Mucosa of rectum (tissue), 2 donors: Measurements from ENCODE around the gene NCK2.

Experiments used
- H3K27ac ChIP-seq, 2 donors: one replicate each; pipeline ENCODE4 v1.7.0; 2013; ENCODE audit warnings: inconsistent platforms in 2 of 2, low read depth in 2 of 2, low read length in 2 of 2
- H3K27me3 ChIP-seq, 2 donors: one replicate each; pipeline ENCODE4 v1.7.0; 2013; ENCODE audit warnings: low read length in 2 of 2; ENCODE audit not compliant: control insufficient read depth in 2 of 2, insufficient read depth in 2 of 2
- H3K36me3 ChIP-seq, 2 donors: one replicate each; pipeline ENCODE4 v1.7.0; 2013; ENCODE audit warnings: low read length in 2 of 2; ENCODE audit not compliant: control insufficient read depth in 2 of 2, insufficient read depth in 2 of 2
- H3K4me1 ChIP-seq, 2 donors: one replicate each; pipeline ENCODE4 v1.7.0; 2013; ENCODE audit warnings: low read length in 2 of 2, mild to moderate bottlenecking in 1 of 2; ENCODE audit not compliant: control insufficient read depth in 2 of 2, insufficient read depth in 2 of 2
- H3K4me3 ChIP-seq, 2 donors: one replicate each; pipeline ENCODE4 v1.7.0; 2013; ENCODE audit warnings: low read length in 2 of 2
- H3K9ac ChIP-seq, 2 donors: one replicate each; pipeline ENCODE4 v1.7.0; 2013; ENCODE audit warnings: low read length in 2 of 2, low read depth in 1 of 2, mild to moderate bottlenecking in 1 of 2
- H3K9me3 ChIP-seq, 2 donors: one replicate each; pipeline ENCODE4 v1.7.0; 2013; ENCODE audit warnings: low read length in 2 of 2; ENCODE audit not compliant: control insufficient read depth in 2 of 2
- donor health status: healthy.
- donor health status: Normal muscosa, but diverticular disease.

Gene NCK2

DNA sequence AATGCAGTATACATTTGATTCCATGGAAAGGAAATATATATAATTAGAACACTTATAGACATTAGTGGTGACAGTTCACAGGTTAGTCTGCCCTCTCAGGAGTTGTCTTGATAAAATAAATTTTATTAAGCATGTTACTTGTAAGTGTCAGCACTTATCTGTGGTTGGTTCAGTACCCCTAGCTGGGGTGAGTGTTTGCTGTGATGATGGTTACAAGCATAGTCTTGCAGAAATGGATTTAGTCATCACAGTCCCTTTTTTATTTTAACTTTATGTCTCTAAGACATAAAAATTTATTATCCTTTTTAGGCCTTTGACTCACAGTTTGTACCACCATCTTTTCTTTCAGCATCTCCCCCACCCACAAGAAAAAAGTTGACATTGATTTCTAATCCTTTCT lies 52.1 kb downstream of the NCK2 start:
- Histone ChIP-seq H3K27ac (peak overlapping the region in 1 of 2 donors; percentile 52), H3K9me3 (no peaks in the 10 kb centered on the region), H3K4me3 (no peak overlapping the region), H3K4me1 (peaks cover 25 to 37% of the 10 kb centered on the region in 2 donors), H3K9ac (no peak overlapping the region), H3K27me3 (no peaks in the 10 kb centered on the region), H3K36me3 (peaks cover 1% of the 10 kb centered on the region in 2 donors)

DNA sequence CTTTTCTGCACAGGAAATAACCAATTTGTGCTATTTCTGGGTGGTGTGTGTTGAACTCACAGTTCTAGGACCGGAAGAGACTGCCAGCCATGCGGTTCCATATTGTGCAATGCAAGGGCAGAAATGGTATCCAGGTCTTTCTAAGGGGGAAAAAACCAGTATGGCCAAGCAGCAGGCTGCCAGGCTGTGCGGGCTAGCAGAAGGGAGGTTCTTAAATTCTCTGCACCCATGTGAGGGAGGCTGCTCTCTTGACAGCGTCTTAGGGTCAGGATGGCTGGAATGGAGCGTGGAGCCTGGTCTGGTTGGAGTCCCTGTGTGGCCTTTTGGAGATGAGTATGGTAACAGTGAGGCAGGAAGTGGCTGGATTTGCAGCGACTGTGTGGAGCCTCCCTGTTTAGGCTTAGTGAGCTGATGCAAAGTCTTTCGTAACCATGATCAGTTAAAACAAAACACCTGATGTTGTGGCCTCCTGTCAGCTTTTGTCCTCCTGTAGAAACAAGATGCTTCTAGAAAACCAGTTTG lies 52.6 kb downstream of the NCK2 start:
- Histone ChIP-seq H3K27ac (peak overlapping the region; percentile 50 to 54), H3K4me1 (peaks cover 28 to 37% of the 10 kb centered on the region in 2 donors), H3K27me3 (no peaks in the 10 kb centered on the region), H3K36me3 (peaks cover 2 to 3% of the 10 kb centered on the region in 2 donors), H3K9ac (peak overlapping the region in 1 of 2 donors; percentile 0), H3K9me3 (no peaks in the 10 kb centered on the region), H3K4me3 (no peak overlapping the region)

DNA sequence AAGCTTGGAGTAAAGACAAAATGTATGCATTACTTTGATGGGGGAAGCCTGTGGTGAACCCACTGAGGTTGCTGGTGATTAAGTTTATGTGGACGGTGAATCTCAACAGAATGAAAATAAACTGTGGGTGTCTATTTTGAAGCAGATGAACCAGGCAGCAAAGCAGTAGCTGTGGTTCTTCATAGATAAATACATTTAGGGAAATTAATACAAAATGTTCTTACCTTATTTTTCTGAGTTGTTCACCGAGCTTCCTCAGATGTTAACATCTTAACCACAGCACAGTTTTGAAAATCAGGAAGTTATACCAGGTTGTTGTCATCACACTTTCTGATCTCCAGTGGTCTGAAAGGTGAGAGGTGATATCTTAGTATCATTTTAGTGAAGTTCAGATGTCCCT lies 53.9 kb downstream of the NCK2 start:
- H3K27me3 ChIP-seq, result no peaks in the 10 kb centered on the region
- peaks cover 2 to 3% of the 10 kb centered on the region in 2 donors for H3K36me3 ChIP-seq
- H3K4me3 ChIP-seq, result no peak overlapping the region
- peaks cover 28 to 42% of the 10 kb centered on the region in 2 donors for H3K4me1 ChIP-seq
- H3K9ac ChIP-seq, result no peak overlapping the region
- H3K9me3 ChIP-seq, result no peaks in the 10 kb centered on the region
- peak overlapping the region; percentile 50 to 54 for H3K27ac ChIP-seq

DNA sequence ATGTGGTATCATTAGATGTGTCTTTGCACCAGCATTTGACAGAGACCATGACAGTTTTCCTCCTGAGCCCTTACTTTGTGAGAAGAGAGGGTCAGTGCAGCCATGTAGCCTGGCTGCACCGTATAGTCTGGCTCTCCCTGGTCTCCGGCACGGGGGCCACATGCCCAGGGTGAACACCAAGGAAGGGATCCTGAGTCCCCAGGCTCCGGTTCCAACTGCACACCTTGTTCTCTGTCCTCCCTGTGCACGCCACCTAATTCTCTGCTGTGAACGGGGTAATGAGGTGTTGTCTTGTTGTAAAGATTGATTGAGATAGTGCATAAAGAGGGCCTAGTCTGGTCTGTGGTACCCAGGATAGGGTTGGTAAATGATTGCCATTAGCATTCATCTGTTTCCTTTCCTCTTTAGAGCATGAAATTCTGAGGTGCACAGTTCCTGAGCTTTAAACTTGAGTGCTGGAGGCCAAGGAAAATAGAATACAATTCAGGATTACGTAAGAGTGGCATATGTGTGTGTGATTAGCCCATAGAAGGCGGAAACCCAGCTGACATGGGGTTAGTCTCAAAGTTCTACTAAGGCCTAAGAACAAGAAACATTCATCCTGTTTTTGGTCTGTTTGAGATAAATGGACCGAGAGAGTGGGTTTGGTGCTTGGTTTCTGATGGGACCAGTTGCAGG lies 55.5 kb downstream of the NCK2 start:
- no peak overlapping the region for H3K4me3 ChIP-seq

DNA sequence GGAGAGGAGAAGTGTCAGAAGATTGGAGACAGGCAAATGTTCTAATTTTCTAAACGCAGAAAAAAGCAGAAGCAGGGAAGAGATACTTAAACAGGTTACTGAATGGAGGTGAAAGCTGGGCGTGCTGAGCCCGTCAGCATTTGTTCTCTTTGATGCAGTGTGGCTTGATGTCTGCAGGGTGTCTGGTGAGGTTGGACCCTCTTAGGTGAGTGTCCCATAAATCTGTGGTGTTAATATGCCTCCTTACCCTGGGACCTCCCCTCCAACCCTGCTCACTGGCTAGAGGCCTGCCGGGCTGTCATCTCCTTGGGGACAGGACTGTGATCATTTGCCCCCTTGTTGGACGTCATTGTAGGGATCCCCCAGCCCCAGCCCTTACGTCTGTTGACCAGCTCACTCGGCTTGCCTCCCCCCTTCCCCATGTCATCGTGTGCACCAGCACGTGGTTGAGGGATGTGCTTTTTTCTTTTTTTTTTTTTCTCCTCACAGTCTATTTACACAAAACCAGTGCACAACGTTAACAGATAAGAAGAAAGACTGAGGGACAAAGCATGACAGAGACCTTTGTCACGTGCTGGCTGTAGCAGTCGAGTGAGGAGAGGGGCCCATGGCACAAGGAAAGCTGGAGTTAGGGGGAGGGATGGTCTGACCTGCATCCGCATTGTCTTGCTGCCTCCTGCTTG lies 56.4 kb downstream of the NCK2 start:
- H3K9me3 ChIP-seq, result no peaks in the 10 kb centered on the region
- peaks cover 2 to 3% of the 10 kb centered on the region in 2 donors for H3K36me3 ChIP-seq
- H3K27me3 ChIP-seq, result no peaks in the 10 kb centered on the region
- H3K27ac ChIP-seq, result no peak overlapping the region
- no peak overlapping the region for H3K4me3 ChIP-seq
- no peak overlapping the region for H3K9ac ChIP-seq
- H3K4me1 ChIP-seq, result peaks cover 16 to 36% of the 10 kb centered on the region in 2 donors

More for the DNA sequence above, 55.5 kb downstream of the NCK2 start:
- no peaks in the 10 kb centered on the region for H3K27me3 ChIP-seq
- peaks cover 2 to 3% of the 10 kb centered on the region in 2 donors for H3K36me3 ChIP-seq
- H3K27ac ChIP-seq, result peak overlapping the region in 1 of 2 donors; percentile 0
- no peaks in the 10 kb centered on the region for H3K9me3 ChIP-seq
- H3K9ac ChIP-seq, result no peak overlapping the region
- peaks cover 26 to 38% of the 10 kb centered on the region in 2 donors for H3K4me1 ChIP-seq

DNA sequence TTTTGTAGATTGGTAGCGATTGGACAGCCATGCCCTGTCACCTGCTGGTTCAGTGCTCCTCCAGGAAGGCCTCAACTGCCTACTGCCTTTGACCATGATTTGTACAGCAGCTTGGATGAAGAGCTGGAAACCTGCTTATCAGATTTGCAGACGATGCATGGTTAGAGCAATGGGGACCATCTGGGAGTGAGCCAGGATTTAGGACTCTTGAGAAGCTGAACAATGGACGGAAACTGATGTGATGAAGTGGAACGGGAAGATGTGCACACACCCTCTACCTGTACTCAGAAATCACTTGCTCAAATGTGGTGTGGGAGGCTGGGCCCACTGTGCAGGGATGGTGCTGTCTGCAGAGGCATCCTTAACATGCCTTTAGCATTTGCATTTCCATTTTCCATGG lies 57.2 kb downstream of the NCK2 start:
- peaks cover 13 to 27% of the 10 kb centered on the region in 2 donors for H3K4me1 ChIP-seq

DNA sequence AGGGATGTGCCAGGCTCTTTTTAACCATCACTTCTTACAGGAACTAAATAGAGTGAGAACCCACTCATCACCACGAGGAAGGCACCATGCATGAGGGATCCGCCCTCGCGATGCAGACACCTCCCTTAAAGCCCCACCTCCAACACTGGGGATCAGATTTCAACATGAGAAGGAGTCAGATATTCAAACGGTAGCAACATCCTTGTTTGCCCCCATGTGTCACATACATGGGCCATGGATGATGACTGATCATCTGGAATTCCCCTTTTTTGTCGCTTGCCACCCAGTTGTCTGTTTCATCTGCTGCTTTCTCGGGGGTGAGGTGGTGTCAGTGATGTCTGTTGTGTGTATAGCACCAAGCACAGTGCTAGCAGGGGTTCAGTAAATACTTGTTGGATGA lies 57.9 kb downstream of the NCK2 start:
- peaks cover 9 to 27% of the 10 kb centered on the region in 2 donors for H3K4me1 ChIP-seq
- peak overlapping the region in 1 of 2 donors; percentile 37 for H3K4me3 ChIP-seq
- H3K9ac ChIP-seq, result no peak overlapping the region
- H3K9me3 ChIP-seq, result no peaks in the 10 kb centered on the region
- H3K27ac ChIP-seq, result no peak overlapping the region
- no peaks in the 10 kb centered on the region for H3K27me3 ChIP-seq
- peaks cover 2 to 3% of the 10 kb centered on the region in 2 donors for H3K36me3 ChIP-seq

More for the DNA sequence above, 57.2 kb downstream of the NCK2 start:
- peaks cover 2 to 3% of the 10 kb centered on the region in 2 donors for H3K36me3 ChIP-seq
- peak overlapping the region in 1 of 2 donors; percentile 10 for H3K27ac ChIP-seq
- H3K9ac ChIP-seq, result no peak overlapping the region
- H3K4me3 ChIP-seq, result no peak overlapping the region
- no peaks in the 10 kb centered on the region for H3K9me3 ChIP-seq
- H3K27me3 ChIP-seq, result no peaks in the 10 kb centered on the region

DNA sequence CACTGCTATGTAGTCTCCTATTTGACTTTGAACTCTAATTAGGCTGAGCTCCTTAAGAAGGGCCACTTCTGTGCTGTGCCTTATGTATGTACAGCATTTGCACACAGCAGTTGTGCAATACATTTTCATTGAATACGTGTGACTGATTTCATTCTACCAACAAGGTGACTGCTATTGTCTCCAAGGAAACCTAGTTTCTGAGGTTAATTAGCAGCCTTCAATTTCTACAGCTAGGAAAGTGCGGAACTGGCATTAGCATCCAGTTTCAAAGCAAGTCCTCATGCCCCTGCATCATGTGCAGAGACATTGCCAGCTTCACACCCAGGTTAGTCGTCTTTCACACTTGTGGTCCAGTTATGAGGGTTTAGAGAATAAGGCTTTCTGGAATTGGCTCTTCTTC lies 58.6 kb downstream of the NCK2 start:
- Histone ChIP-seq H3K9me3 (no peaks in the 10 kb centered on the region), H3K36me3 (peaks cover 2 to 3% of the 10 kb centered on the region in 2 donors), H3K4me3 (no peak overlapping the region), H3K9ac (no peak overlapping the region), H3K27me3 (no peaks in the 10 kb centered on the region), H3K4me1 (peaks cover 9 to 23% of the 10 kb centered on the region in 2 donors), H3K27ac (no peak overlapping the region)

DNA sequence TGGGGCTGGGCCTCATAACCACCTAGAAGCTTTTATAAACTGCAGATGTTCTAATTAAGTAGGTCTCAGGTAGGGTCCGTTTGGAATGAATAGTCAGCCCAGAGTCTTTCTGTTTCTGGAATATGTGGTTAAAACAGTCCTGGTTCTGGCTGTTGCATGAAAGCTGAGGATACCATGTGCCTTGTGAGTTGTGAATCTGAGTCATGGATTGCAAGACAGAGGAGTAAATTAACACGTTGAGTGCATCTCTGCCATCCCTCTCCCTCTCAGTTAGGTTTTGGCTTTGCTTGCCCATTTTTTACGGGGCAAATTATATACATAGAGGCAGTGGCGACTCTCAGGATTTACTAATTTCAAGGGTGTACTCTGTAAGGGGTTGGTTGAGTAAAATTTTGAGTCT lies 59.1 kb downstream of the NCK2 start:
- Histone ChIP-seq H3K4me1 (peaks cover 5 to 23% of the 10 kb centered on the region in 2 donors), H3K27ac (no peak overlapping the region), H3K9ac (no peak overlapping the region), H3K4me3 (no peak overlapping the region), H3K36me3 (peaks cover 2 to 3% of the 10 kb centered on the region in 2 donors), H3K27me3 (no peaks in the 10 kb centered on the region), H3K9me3 (no peaks in the 10 kb centered on the region)

DNA sequence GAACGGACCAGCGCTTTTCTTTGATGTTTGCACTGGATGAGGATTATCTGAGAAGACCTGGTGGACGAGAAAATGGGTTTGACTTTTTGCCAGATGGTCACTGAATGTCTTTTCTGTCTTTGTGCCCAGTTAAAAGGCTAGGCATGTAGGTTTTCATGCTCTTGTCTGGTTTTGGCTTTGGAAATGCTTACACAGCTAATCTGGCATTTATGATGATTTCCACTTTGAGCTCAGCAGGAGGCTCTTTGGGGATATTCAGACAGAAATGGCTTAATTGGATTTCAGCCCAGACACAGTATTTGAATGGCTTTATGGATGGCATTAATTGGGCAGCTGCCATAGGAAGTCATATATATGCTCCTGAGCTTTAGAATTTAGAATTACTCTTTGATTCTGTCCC lies 59.6 kb downstream of the NCK2 start:
- H3K4me1 ChIP-seq, result peaks cover 3 to 21% of the 10 kb centered on the region in 2 donors
- H3K4me3 ChIP-seq, result no peak overlapping the region
- H3K9ac ChIP-seq, result no peak overlapping the region
- no peak overlapping the region for H3K27ac ChIP-seq
- H3K27me3 ChIP-seq, result no peaks in the 10 kb centered on the region
- H3K36me3 ChIP-seq, result peaks cover 2 to 3% of the 10 kb centered on the region in 2 donors
- H3K9me3 ChIP-seq, result no peaks in the 10 kb centered on the region
